Measurements from ENCODE around the gene CACTIN. TPM values are rescaled to one million over a fixed set of nuclear protein-coding genes. Genes with fewer than 3 reads are reported as not detected.

Gene CACTIN
- total and polyA plus RNA-seq, 2 of the 8 experiments (the other 6 are each of a cell fraction or from before 2014, with no cell fraction given): 25.8 to 29.9 TPM

DNA sequence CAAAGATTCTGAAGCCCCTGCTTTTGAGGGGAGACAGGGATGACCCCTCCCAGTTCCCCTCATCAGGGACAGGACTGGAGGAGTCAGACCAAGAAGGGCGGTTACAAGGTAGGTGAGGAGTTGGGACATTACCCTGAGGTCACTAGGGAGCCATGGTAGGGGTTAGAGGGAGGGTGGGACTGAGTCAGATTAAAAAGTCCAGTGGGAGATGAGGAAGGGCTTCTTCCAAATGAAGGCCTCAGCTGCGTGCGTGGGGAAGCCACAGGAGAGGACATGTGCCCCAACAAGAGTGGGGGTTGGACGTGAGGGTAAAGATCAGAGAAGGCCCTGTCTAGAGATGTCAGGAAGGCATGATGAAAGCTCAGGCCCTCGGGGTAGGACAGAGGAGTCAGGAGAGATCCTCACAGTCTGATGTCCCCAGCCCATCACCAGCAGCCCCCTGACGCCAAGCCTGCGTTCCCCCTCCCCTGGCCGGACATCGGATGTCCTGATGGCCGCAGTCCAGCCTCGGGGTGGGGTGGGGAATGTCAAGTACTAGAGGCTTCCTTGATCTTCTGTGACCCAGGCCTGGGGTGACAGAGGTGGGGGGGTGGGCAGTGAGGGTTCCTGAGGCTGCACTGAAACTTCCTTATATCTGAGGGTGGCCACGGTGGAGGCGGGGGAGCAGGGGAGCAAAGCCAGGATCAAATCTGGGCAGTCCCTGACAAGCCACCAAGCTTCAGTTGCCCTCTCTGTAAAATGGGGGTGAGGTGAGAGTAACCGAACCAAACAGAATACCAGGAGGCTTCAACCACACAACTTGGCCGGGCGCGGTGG, 62.7 kb downstream of the CACTIN start:
- 86% methylated on average over 15 of the region's 17 CpGs; no CpG with 5 or more reads in 1 of the 2 experiments for WGBS, 2 experiments (ENCODE audit: extremely low coverage in 1 of 2, insufficient coverage in 1 of 2, insufficient read length in 1 of 2, insufficient replicate concordance in 2 of 2, low coverage in 1 of 2, low lambda C conversion rate in 2 of 2, missing lambda C conversion rate in 1 of 2)
- Histone ChIP-seq H3K14ac (ENCODE audit: insufficient read length) (no peak overlapping the region), H3K4me3 (ENCODE audit: extremely low read depth in 1 of 4, insufficient read depth in 2 of 4, low read depth in 3 of 4, low read length in 4 of 4) (no peak overlapping the region), H2BK20ac (ENCODE audit: low read length) (no peak overlapping the region), H4K20me1 (replicated peaks in 1 of 2; ENCODE audit: control insufficient read depth in 1 of 2, insufficient read depth in 2 of 2, low read length in 2 of 2) (no peaks in the 10 kb centered on the region), H4K8ac (ENCODE audit: extremely low read depth, insufficient read depth, low read length) (no peak overlapping the region), H2AFZ (ENCODE audit: low read length) (no peak overlapping the region), H2BK120ac (replicated peaks; ENCODE audit: low read depth, low read length) (no peak overlapping the region), H3K56ac (replicated peaks; ENCODE audit: insufficient read length, low read depth, low read length) (no peak overlapping the region), H3K79me1 (ENCODE audit: low read depth, low read length) (no peaks in the 10 kb centered on the region), H3K4me2 (ENCODE audit: insufficient read depth in 1 of 2, low read depth in 2 of 2, low read length in 2 of 2) (no peak overlapping the region), H3K79me2 (ENCODE audit: control insufficient read depth in 1 of 2, insufficient read depth in 2 of 2, low read length in 2 of 2) (no peaks in the 10 kb centered on the region), H3K4me1 (replicated peaks in 1 of 4; ENCODE audit: control insufficient read depth in 3 of 4, insufficient read depth in 4 of 4, low read length in 3 of 4) (no peaks in the 10 kb centered on the region), H3K36me3 (ENCODE audit: control insufficient read depth in 2 of 4, insufficient read depth in 4 of 4, low read length in 3 of 4) (no peaks in the 10 kb centered on the region), H2BK15ac (ENCODE audit: low read length) (no peak overlapping the region), H3K18ac (ENCODE audit: extremely low read depth, low read length) (no peak overlapping the region), H4K91ac (replicated peaks; ENCODE audit: insufficient read length, low read length) (no peak overlapping the region), H3K23me2 (ENCODE audit: low read depth, low read length) (no peaks in the 10 kb centered on the region), H2BK12ac (ENCODE audit: low read depth, low read length) (no peak overlapping the region), H2BK5ac (ENCODE audit: low read depth, low read length) (no peak overlapping the region), H2AK5ac (ENCODE audit: low read depth, low read length) (no peak overlapping the region), H3K9ac (replicated peaks in 1 of 4; ENCODE audit: extremely low read depth in 1 of 4, low read depth in 3 of 4, low read length in 3 of 4) (no peak overlapping the region), H3K27me3 (replicated peaks in 1 of 4; ENCODE audit: control insufficient read depth in 3 of 4, extremely low read depth in 1 of 4, insufficient read depth in 3 of 4, low read length in 3 of 4) (peaks cover 0 to 7% (median 0%) of the 10 kb centered on the region in 4 experiments; a peak in 1 of 7 replicates), H3K9me3 (ENCODE audit: insufficient read depth in 2 of 2, low read depth in 1 of 2, low read length in 1 of 2) (no peaks in the 10 kb centered on the region), H3K4ac (replicated peaks; ENCODE audit: insufficient read length, low read depth, low read length) (no peak overlapping the region), H3K27ac (ENCODE audit: low read depth, low read length) (no peak overlapping the region), H3K23ac (ENCODE audit: insufficient read length) (no peak overlapping the region), H4K5ac (ENCODE audit: insufficient read length, low read depth, low read length) (no peak overlapping the region)
- TF ChIP-seq NRF1 (IDR thresholded peaks at IDR 0.05; ENCODE audit: low read depth, low read length) (no peak), RBBP5 (IDR thresholded peaks at IDR 0.05; ENCODE audit: borderline replicate concordance, low read depth, low read length) (no peak), TBP (IDR thresholded peaks at IDR 0.05; ENCODE audit: low read depth, low read length) (no peak), EZH2 (IDR thresholded peaks at IDR 0.05; ENCODE audit: low read depth, low read length, severe bottlenecking) (no peak), GTF2F1 (IDR thresholded peaks at IDR 0.05; ENCODE audit: borderline replicate concordance, low read depth, low read length) (no peak), KDM1A (IDR thresholded peaks at IDR 0.05; ENCODE audit: borderline replicate concordance, low read length) (peak; percentile 32; the same call in 1 of the 2 replicates)
- FAIRE-seq (no peak), DNase-seq (ENCODE audit: low read depth in 1 of 2, low spot score in 2 of 2) (no peak)
- CTCF ChIA-PET (ENCODE audit: partially characterized antibody): interaction anchor here (0.6 to 1.8 kb wide), 3 partner anchors 11 to 23 kb away, joined by 3 to 8 read pairs (median 4); no protein-coding TSS in a partner anchor
- POLR2A ChIA-PET (ENCODE audit: partially characterized antibody): interaction anchor here (0.7 to 1.5 kb wide), 2 partner anchors 18 to 19 kb away, joined by 4 read pairs; no protein-coding TSS in a partner anchor
